ENCODE results near the gene RAP1GAP. TPM values are rescaled to one million over a fixed set of nuclear protein-coding genes. Genes with fewer than 3 reads are reported as not detected.
"Not testable (repeated sequence)": the region's sequence is repeated elsewhere in the genome, so short reads cannot be mapped to it uniquely, and the experiment has no call there.

Gene RAP1GAP
- total RNA-seq, 2 experiments from 2014 or later, result 0.15 to 0.41 TPM

DNA sequence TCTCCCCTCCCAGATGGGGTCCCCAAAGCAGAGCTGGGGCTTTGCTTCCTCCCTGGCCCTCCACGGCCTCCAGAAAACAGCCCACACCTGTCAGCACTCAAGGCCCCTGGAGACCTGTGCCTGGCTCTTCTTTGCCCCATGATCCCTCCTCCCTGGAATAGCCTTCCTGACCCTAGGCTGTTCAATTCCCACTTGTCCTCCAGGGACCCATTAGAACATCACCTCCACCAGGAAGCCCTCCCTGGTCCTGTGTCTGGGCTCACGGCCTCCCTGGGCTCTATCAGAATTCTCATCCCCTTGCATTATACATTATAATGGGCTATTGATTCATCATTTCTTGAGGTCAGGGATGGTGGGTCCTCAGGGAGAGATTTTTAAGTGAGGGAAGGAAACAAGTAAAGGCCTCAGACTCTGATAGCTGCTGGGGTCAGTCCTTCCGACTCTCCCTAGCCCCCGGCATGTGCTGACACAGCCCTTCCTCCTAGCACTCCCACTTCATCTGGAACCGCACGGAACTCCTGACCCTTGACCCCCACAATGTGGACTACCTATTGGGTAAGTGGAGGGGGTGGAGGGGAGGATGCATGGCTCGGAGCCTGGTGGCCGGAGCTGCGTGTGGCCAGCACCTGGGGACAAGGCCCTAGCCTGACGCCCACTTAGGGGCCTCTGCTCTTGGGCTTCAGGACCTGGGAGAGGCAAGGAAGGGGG, 99.2 kb downstream of the RAP1GAP start:
- intact Hi-C loops (cut with micrococcal nuclease), result no loop called here
- CTCF ChIA-PET, result no interaction called here

DNA sequence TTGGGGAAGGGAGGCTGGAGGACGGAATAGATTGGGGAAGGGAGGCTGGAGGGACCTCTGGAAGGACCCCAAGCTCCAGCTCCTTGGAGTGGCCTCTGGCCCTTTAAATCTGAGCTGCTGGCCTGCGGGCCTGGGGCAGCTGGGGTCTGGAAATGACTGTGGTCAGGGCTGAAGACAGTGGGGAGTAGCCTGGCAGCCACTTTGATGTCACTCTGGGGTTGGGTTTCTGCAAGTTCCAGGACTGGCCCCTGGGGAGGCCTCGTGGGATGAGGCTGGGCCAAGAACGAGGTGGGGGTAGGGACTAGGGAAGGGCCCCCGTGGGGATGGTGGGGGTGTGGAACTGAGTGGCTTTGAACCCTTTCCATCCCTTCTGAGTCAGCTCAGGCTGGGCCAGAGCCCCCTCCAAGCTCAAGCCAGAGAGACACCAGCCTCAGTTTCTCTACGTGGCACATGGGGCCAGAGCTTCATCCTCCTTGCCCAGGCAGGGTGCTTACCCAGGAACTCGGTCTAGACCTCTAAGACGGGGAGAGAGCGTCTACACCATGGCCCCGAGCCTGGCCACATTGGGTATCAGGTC, 100.3 kb downstream of the RAP1GAP start:
- H3K4me3 Mint-ChIP-seq, result no peak overlapping the region
- CTCF ChIA-PET, result no interaction called here
- no peaks in the 10 kb centered on the region for H3K9me3 Mint-ChIP-seq
- no peaks in the 10 kb centered on the region for H3K36me3 Mint-ChIP-seq (ENCODE audit: low read depth)
- H3K27me3 Mint-ChIP-seq (ENCODE audit: low read depth), result no peaks in the 10 kb centered on the region
- DNase-seq, result no peak
- no peak overlapping the region for H3K27ac Mint-ChIP-seq
- intact Hi-C loops (cut with micrococcal nuclease), result no loop called here
- no peaks in the 10 kb centered on the region for H3K4me1 Mint-ChIP-seq (ENCODE audit: low read depth)

More for the DNA sequence above, 99.2 kb downstream of the RAP1GAP start:
- H3K27me3 Mint-ChIP-seq (ENCODE audit: low read depth), result no peaks in the 10 kb centered on the region
- no peaks in the 10 kb centered on the region for H3K36me3 Mint-ChIP-seq (ENCODE audit: low read depth)
- H3K4me3 Mint-ChIP-seq, result no peak overlapping the region
- DNase-seq, result no peak
- no peaks in the 10 kb centered on the region for H3K4me1 Mint-ChIP-seq (ENCODE audit: low read depth)
- H3K27ac Mint-ChIP-seq, result no peak overlapping the region
- no peaks in the 10 kb centered on the region for H3K9me3 Mint-ChIP-seq

DNA sequence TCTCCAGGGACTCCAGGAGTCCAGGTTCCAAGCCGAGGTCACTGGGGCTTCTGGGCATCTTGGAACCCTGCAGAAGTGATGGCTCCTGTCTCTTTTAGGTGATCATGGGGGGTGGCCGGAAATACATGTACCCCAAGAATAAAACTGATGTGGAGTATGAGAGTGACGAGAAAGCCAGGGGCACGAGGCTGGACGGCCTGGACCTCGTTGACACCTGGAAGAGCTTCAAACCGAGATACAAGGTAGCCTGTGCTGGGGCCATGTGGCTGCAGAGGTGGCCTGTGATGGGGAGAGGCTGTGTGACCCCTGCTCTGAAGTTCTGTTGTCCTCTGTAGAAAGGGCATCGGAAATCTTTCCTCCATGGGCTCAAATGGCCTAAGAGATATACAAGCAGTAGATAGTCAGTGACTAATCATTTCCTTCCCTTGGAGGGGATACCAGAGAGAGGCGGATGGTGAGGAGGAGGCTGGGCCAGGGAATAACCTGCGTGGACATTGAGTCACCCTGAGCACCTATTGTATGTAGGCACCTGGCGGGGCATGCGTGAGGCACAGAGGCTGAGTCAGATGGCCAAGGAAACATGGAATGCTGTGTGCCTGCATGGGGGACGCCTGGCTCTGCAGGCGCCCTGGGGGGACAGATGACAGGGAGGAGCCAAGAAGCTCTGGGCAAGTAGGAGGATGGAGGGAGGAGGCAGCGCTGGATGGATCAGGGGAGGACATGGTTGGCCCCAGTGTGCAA, 101.0 kb downstream of the RAP1GAP start:
- CTCF ChIA-PET, result no interaction called here
- Mint-ChIP-seq H3K36me3 (ENCODE audit: low read depth) (no peaks in the 10 kb centered on the region), H3K27ac (no peak overlapping the region), H3K9me3 (no peaks in the 10 kb centered on the region), H3K4me3 (no peak overlapping the region), H3K27me3 (ENCODE audit: low read depth) (no peaks in the 10 kb centered on the region), H3K4me1 (ENCODE audit: low read depth) (no peaks in the 10 kb centered on the region)
- DNase-seq, result no peak
- intact Hi-C loops (cut with micrococcal nuclease), result no loop called here

DNA sequence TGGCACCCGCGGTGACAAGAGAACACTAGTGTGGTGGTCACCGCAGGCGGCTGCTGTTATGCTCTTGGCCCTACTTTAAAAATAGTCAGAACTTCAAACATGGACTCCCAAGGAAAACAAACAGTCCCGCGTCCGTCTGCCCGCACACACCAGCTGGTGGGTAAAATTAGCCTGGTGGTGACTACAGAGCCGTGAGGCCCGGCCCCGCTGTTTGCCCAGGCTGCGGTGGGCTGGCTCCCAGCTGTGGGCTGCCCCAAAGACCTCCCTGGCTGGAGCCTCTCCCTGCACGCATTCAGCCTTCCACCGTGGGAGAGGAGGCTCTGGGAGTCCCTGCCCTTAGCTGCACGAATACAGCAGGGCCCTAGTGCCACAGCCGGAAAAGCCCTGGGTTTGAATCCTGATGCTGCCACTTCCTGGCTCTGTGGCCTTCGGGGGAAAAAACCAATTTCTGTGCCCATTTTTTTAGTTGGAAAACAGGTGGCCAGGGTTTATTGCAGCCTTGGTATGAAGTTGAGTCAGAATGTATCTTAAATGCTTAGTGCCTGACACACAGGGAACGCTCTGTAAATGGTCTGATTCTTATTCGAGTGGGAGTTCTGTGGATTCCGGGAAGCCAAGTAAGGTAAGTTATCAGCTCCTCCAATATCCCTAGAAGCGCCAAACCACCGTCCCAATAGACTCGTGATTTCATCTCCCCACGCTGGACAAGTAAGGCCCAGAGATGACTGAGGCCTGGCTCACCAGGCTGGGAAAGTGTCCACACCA, 101.7 kb downstream of the RAP1GAP start:
- CTCF ChIA-PET, result no interaction called here
- no peak overlapping the region for H3K27ac Mint-ChIP-seq
- no peak overlapping the region for H3K4me3 Mint-ChIP-seq
- H3K9me3 Mint-ChIP-seq, result no peaks in the 10 kb centered on the region
- intact Hi-C loops (cut with micrococcal nuclease), result no loop called here
- H3K4me1 Mint-ChIP-seq (ENCODE audit: low read depth), result no peaks in the 10 kb centered on the region
- DNase-seq, result no peak
- H3K27me3 Mint-ChIP-seq (ENCODE audit: low read depth), result no peaks in the 10 kb centered on the region
- H3K36me3 Mint-ChIP-seq (ENCODE audit: low read depth), result no peaks in the 10 kb centered on the region

DNA sequence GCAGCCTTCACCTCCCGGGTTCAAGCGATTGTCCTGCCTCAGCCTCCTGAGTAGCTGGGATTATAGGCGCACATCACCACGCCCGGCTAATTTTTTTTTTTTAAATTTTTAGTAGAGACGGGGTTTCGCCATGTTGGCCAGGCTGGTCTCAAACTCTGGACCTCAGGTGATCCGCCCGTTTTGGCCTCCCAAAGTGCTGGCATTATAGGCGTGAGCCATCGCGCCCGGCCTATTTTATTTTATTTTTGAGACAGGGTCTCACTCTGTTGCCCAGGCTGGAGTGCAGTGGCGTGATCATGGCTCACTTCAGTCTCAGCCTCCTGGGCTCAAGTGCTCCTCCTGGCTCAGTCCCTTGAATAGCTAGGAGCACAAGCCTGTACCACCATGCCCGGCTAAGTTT, 102.8 kb downstream of the RAP1GAP start:
- CTCF ChIA-PET; H3K27me3 Mint-ChIP-seq (ENCODE audit: low read depth); H3K9me3 Mint-ChIP-seq; H3K36me3 Mint-ChIP-seq (ENCODE audit: low read depth); DNase-seq; H3K4me3 Mint-ChIP-seq; H3K27ac Mint-ChIP-seq; intact Hi-C loops (cut with micrococcal nuclease); H3K4me1 Mint-ChIP-seq (ENCODE audit: low read depth): not testable (repeated sequence)

DNA sequence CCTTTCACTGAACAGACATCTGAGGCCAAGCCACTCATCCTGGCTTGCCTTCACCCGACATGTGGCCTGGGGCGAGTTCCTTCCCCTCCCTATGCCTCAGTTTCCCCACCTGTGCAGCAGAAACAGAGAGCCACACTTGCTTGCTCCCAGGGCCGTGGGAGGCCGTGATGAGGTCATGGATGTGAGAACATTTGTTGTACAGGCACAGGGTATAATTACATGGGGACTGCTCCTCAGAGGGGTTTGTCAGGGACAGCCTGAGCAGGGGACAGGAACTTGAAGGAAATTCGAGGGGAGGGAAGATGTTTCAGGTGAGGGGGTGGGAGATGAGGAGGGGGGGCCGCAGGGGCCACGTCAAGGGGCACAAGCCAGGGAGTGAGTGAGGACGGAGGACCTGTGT, 103.9 kb downstream of the RAP1GAP start:
- CTCF ChIA-PET, result no interaction called here
- intact Hi-C loops (cut with micrococcal nuclease), result no loop called here
- H3K9me3 Mint-ChIP-seq, result no peaks in the 10 kb centered on the region
- no peak overlapping the region for H3K4me3 Mint-ChIP-seq
- H3K4me1 Mint-ChIP-seq (ENCODE audit: low read depth), result no peaks in the 10 kb centered on the region
- H3K36me3 Mint-ChIP-seq (ENCODE audit: low read depth), result no peaks in the 10 kb centered on the region
- H3K27me3 Mint-ChIP-seq (ENCODE audit: low read depth), result no peaks in the 10 kb centered on the region
- DNase-seq, result no peak
- H3K27ac Mint-ChIP-seq, result no peak overlapping the region

DNA sequence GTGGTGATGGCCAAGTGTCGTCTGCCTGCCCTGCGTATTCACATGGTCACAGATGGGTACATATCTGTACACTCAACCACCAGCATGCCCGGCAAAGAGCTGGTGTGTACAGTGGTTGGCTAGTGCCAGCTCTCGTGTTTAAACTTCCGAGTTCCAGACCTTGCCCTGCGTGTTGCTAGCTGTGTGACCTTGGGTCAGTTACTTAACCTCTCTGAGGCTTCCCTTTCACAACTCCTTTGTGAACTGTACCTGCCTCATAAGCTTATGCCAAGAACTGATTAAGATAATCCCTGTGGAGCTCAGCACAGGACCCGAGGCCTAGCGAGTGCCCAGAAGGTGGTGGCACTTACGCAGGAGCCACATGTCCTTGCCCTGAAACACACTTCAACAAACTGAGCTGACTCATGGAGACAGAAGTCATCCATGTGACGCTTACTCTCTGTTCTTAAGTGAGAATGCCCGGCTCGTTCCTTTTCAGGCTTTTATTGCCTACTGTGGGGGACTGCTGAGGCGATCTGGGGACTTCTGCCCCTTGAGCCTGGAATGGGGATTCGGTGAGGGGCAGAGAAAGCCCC, 104.5 kb downstream of the RAP1GAP start:
- Mint-ChIP-seq H3K9me3 (no peaks in the 10 kb centered on the region), H3K27me3 (ENCODE audit: low read depth) (no peaks in the 10 kb centered on the region), H3K36me3 (ENCODE audit: low read depth) (no peaks in the 10 kb centered on the region), H3K27ac (no peak overlapping the region), H3K4me1 (ENCODE audit: low read depth) (no peaks in the 10 kb centered on the region), H3K4me3 (no peak overlapping the region)
- no peak for DNase-seq
- intact Hi-C loops (cut with micrococcal nuclease), result no loop called here
- CTCF ChIA-PET, result no interaction called here

DNA sequence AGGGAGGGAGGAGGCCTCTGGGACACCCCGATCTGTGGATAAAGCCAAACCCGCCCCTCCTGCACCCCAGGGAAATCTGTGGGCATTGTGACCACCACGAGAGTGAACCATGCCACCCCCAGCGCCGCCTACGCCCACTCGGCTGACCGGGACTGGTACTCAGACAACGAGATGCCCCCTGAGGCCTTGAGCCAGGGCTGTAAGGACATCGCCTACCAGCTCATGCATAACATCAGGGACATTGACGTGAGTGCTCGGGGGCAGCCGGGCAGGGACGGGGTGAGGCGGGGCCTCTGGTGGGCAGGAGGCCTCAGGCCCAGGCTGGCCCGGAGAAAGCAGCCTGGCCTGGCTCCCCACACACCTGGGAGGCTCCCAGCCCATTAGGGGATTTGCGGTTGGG, 105.2 kb downstream of the RAP1GAP start:
- Mint-ChIP-seq H3K9me3 (no peaks in the 10 kb centered on the region), H3K27me3 (ENCODE audit: low read depth) (no peaks in the 10 kb centered on the region), H3K27ac (no peak overlapping the region), H3K4me1 (ENCODE audit: low read depth) (no peaks in the 10 kb centered on the region), H3K4me3 (no peak overlapping the region), H3K36me3 (ENCODE audit: low read depth) (no peaks in the 10 kb centered on the region)
- DNase-seq, result no peak
- CTCF ChIA-PET, result no interaction called here
- intact Hi-C loops (cut with micrococcal nuclease), result no loop called here

DNA sequence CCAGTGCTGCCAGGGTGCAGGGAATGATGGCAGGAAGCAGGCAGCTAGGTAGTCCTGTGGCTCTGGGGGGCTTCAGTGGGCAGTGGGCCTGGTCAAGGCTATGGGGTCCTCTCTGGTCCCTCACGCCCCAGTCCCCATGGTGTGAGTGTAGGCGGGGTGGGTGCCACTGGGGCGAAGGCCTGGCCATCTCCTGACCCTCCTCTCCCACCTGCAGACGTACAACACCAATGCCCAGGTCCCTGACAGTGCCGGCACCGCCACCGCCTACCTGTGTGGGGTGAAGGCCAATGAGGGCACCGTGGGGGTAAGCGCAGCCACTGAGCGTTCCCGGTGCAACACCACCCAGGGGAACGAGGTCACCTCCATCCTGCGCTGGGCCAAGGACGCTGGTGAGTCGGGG, 106.3 kb downstream of the RAP1GAP start:
- intact Hi-C loops (cut with micrococcal nuclease), result no loop called here
- no peaks in the 10 kb centered on the region for H3K36me3 Mint-ChIP-seq (ENCODE audit: low read depth)
- H3K27me3 Mint-ChIP-seq (ENCODE audit: low read depth), result no peaks in the 10 kb centered on the region
- no peak overlapping the region for H3K4me3 Mint-ChIP-seq
- no peak overlapping the region for H3K27ac Mint-ChIP-seq
- no peaks in the 10 kb centered on the region for H3K9me3 Mint-ChIP-seq
- no peak for DNase-seq
- H3K4me1 Mint-ChIP-seq (ENCODE audit: low read depth), result no peaks in the 10 kb centered on the region
- CTCF ChIA-PET, result no interaction called here

DNA sequence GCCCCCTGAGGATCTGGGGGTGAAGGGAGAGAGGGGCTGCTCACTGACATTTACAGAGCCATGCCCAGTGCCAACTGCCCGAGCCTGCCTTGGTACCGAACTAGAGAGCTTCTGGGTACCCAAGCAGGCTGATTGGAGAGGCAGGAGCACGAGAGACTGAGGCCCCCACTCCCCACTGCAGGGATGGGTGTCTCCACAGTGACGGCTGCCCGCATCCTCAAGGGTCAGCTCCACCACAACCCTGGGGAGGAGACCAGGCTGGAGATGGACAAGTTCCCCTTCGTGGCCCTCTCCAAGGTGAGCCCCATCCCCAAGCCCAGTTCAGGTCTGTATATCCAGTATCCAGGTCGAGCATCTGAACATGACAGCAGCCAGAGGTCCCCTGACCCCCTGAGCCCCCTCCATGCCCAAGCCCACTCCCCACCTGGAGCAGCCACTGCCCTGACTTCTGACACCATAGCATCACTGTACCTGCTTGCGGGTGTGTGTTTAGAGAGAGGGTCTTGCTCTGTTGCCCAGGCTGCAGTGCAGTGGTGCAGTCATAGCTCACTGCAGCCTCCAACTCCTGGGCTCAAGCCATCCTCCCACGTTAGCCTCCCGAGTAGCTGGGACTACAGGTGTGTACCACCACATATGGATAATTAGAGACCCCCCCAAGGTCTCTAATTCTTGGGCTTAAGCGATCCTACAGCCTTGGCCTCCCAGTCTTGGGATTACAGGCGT, 108.1 kb downstream of the RAP1GAP start:
- Mint-ChIP-seq H3K36me3 (ENCODE audit: low read depth) (no peaks in the 10 kb centered on the region), H3K9me3 (no peaks in the 10 kb centered on the region), H3K27ac (no peak overlapping the region), H3K27me3 (ENCODE audit: low read depth) (no peaks in the 10 kb centered on the region), H3K4me3 (no peak overlapping the region), H3K4me1 (ENCODE audit: low read depth) (no peaks in the 10 kb centered on the region)
- intact Hi-C loops (cut with micrococcal nuclease), result no loop called here
- CTCF ChIA-PET, result no interaction called here
- DNase-seq, result no peak

DNA sequence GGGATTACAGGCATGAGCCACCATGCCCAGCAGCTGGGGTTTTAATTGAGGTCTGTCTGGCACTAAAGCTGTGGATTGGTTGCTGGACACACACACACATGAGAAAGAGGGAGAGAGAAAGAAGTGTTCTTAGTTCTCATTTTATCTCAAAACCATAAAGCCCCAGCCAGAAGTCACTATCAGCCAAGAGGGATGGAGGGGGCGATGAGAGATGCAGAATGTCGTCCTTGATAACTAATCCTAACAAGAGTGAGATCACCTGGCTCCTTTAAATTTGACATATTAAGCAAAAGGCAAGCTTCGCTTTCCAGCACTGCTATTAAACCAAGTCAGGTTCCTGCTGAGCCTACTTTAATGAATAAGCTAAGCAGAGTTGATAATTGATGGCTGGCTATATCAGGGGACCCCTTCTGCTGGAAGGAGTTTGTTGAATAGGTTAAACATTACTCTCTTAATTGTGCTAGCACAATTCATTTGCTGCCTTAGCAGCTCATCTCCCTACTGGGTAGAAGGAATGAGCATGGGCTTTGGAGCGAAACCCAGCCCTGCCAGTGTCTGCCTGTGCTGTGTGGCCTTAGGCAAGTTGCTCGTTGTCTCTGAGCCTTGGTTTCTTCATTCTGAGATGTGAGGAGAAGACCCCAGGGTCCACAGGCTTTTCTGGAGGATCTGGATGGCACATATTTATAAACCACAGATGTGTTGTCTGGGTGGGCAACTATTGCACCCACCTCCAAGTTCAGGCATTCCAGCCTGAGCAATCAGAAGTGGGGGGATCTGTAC, 109.2 kb downstream of the RAP1GAP start:
- Mint-ChIP-seq H3K4me1 (ENCODE audit: low read depth) (no peaks in the 10 kb centered on the region), H3K36me3 (ENCODE audit: low read depth) (no peaks in the 10 kb centered on the region), H3K9me3 (no peaks in the 10 kb centered on the region), H3K27me3 (ENCODE audit: low read depth) (peaks cover under 1% of the 10 kb centered on the region), H3K27ac (no peak overlapping the region), H3K4me3 (no peak overlapping the region)
- DNase-seq, result no peak
- CTCF ChIA-PET, result interaction anchor here (0.5 kb wide), 1 partner anchor 36 kb away, joined by 3 read pairs; no protein-coding TSS in a partner anchor
- intact Hi-C loops (cut with micrococcal nuclease), result no loop called here

Data from activated naive CD4-positive, alpha-beta T cell treated with anti-CD3 and anti-CD28 coated beads for 36 hours (primary cell).